AG10803 (cell line): ENCODE data around the gene TKT.

Source experiments
- DNase-seq: peaks from one replicate; pipeline ENCODE4 v3.0.0; 2010; ENCODE audit warnings: low read depth
- H3K4me3 ChIP-seq: 2 replicates; pipeline ENCODE4 v1.5.1; 2011; ENCODE audit warnings: mild to moderate bottlenecking, low read length, control low read depth
- CTCF ChIP-seq: conservative IDR thresholded peaks from 2 replicates; pipeline ENCODE4 v1.5.1; 2011; ENCODE audit warnings: mild to moderate bottlenecking, low read length, control low read depth, inconsistent platforms

TKT gene

DNA sequence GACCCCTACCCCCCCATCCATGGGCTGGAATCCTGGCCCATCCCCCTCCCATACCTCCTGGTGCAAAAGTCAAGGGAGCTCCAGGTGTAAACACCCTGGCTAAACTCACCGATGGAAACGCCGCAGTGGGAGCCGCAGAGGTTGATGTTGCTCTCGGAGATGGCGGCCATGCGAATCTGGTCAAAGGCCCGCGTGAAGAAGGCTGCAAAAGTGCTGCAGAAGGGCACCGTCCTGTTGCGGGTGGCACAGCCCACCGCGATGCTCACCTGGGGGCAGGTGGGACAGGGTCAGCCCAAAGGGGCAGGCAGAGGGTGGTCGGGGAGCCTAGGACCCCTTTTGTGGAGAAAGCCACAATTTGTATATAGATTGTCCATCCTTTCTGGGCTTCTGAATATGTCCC, 26.7 kb downstream of the TKT start:
- TF ChIP-seq CTCF: no peak
- no peak for DNase-seq

GRCh38 chr3:53227993-53228885, 27.6 kb downstream of the TKT start:
- no peak for TF ChIP-seq CTCF
- no peak overlapping the region for H3K4me3 ChIP-seq
- DNase-seq: no peak

More for the DNA sequence above, 26.7 kb downstream of the TKT start:
- no peak overlapping the region for H3K4me3 ChIP-seq

- no peak overlapping the region for H3K4me3 ChIP-seq
- no peak for TF ChIP-seq CTCF
- no peak for DNase-seq
Observed at GRCh38 chr3:53226841-53227407, 28.9 kb downstream of the TKT start.

GRCh38 chr3:53226142-53226840, 29.5 kb downstream of the TKT start:
- no peak for TF ChIP-seq CTCF

GRCh38 chr3:53225651-53226050, 30.2 kb downstream of the TKT start:
- no peak for DNase-seq
- TF ChIP-seq CTCF: no peak
- no peak overlapping the region for H3K4me3 ChIP-seq

More at GRCh38 chr3:53226142-53226840, 29.5 kb downstream of the TKT start:
- H3K4me3 ChIP-seq: no peak overlapping the region
- DNase-seq: no peak

GRCh38 chr3:53225181-53225580, 30.6 kb downstream of the TKT start:
- no peak overlapping the region for H3K4me3 ChIP-seq
- no peak for DNase-seq
- TF ChIP-seq CTCF: no peak

DNA sequence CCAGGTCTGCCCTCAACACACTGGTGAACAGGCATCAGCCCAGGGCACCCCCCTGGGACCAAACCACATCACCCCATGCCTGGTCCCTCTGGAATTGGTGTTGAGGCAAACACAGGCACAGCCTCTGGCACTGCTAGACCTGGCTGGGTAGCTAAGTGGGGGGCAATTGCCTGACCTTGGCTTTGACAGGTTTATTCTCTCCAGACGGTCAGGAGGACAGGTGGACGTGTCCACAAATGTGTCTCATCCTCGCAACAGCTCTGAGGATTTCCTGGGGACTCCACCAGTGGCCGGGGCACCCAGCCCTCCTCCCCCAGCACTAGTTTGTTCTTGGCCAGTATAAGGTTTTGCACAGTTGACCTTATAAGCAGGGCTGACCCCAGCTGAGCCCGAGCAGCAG, 31.3 kb downstream of the TKT start:
- DNase-seq: no peak
- no peak overlapping the region for H3K4me3 ChIP-seq
- no peak for TF ChIP-seq CTCF
